ENCODE data around the gene TNFRSF11A. TPM values are rescaled to one million over a fixed set of nuclear protein-coding genes. Genes with fewer than 3 reads are reported as not detected.

TNFRSF11A gene
- polyA plus RNA-seq, 1 donor from 2014 or later: not detected

DNA sequence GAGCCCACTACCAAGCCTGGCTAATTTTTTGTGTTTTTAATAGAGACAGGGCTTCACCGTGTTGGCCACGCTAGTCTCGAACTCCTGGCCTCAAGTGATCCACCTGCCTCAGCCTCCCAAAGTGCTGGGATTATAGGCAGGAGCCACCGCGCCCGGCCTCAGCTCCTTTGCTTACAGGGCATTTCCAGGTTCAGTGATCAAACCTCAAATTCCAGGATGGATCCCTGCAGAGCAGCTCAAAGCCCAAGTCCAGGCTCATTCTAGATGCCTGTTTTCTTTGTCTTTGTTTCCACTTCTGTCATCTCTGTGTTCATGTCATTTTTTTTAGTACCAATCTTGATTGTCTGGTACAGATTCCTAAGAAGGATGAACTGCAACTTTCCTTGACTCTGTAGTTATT, 41.9 kb downstream of the TNFRSF11A start:
- Histone ChIP-seq H3K4me3 (ENCODE audit: low read length) (no peak overlapping the region), H4K20me1 (ENCODE audit: insufficient read depth) (no peaks in the 10 kb centered on the region), H3K27me3 (ENCODE audit: insufficient read depth, low read depth, low read length) (no peaks in the 10 kb centered on the region), H3K9me2 (ENCODE audit: insufficient read depth, low read length) (no peaks in the 10 kb centered on the region), H2AFZ (ENCODE audit: low read depth, low read length) (no peak overlapping the region), H3F3A (ENCODE audit: insufficient read depth, low read length, poor library complexity, severe bottlenecking) (no peaks in the 10 kb centered on the region), H3K9ac (ENCODE audit: low read length) (no peak overlapping the region), H3K79me2 (replicated peaks; ENCODE audit: insufficient read depth, low read length) (no peaks in the 10 kb centered on the region), H3K9me3 (ENCODE audit: low read length) (no peaks in the 10 kb centered on the region), H3K4me2 (ENCODE audit: low read length) (no peak overlapping the region), H3K27ac (ENCODE audit: low read length) (no peak overlapping the region), H3K36me3 (ENCODE audit: insufficient read depth, low read length) (no peaks in the 10 kb centered on the region)
- no peak for TF ChIP-seq MXI1 (conservative IDR thresholded peaks at IDR 0.05; ENCODE audit: poor library complexity, severe bottlenecking)
- TF ChIP-seq EZH2 (IDR thresholded peaks at IDR 0.05; ENCODE audit: borderline replicate concordance, insufficient read depth, low read length, poor library complexity, severe bottlenecking): no peak
- TF ChIP-seq POLR2AphosphoS5 (IDR thresholded peaks at IDR 0.05): no peak
- TF ChIP-seq, protein P1, sequence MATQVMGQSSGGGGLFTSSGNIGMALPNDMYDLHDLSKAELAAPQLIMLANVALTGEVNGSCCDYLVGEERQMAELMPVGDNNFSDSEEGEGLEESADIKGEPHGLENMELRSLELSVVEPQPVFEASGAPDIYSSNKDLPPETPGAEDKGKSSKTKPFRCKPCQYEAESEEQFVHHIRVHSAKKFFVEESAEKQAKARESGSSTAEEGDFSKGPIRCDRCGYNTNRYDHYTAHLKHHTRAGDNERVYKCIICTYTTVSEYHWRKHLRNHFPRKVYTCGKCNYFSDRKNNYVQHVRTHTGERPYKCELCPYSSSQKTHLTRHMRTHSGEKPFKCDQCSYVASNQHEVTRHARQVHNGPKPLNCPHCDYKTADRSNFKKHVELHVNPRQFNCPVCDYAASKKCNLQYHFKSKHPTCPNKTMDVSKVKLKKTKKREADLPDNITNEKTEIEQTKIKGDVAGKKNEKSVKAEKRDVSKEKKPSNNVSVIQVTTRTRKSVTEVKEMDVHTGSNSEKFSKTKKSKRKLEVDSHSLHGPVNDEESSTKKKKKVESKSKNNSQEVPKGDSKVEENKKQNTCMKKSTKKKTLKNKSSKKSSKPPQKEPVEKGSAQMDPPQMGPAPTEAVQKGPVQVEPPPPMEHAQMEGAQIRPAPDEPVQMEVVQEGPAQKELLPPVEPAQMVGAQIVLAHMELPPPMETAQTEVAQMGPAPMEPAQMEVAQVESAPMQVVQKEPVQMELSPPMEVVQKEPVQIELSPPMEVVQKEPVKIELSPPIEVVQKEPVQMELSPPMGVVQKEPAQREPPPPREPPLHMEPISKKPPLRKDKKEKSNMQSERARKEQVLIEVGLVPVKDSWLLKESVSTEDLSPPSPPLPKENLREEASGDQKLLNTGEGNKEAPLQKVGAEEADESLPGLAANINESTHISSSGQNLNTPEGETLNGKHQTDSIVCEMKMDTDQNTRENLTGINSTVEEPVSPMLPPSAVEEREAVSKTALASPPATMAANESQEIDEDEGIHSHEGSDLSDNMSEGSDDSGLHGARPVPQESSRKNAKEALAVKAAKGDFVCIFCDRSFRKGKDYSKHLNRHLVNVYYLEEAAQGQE (IDR thresholded peaks at IDR 0.05; ENCODE audit: borderline replicate concordance): no peak

DNA sequence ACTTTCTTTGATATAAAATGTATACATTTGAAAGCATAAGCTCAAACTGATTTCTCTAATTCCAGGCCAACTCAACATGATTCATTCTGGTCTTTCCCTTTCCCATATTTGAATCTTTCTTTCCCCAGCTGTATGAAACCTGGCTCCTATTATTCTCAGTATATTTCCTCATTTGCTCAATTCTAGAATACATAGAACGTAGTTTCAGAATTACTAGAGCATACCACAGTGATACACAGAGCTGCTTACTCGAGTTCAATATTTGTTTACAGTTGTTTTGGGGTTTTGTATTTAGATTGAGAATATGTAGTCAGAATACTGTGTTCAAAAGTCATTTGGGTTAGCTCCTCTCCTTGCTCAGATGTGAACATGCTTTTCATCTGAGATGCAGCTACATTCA, 43.0 kb downstream of the TNFRSF11A start:
- H3K27ac ChIP-seq (ENCODE audit: low read length): no peak overlapping the region
- no peaks in the 10 kb centered on the region for H3K79me2 ChIP-seq (replicated peaks; ENCODE audit: insufficient read depth, low read length)
- no peak overlapping the region for H3K4me2 ChIP-seq (ENCODE audit: low read length)
- H2AFZ ChIP-seq (ENCODE audit: low read depth, low read length): no peak overlapping the region
- H3K36me3 ChIP-seq (ENCODE audit: insufficient read depth, low read length): no peaks in the 10 kb centered on the region
- H3K9me3 ChIP-seq (ENCODE audit: low read length): no peaks in the 10 kb centered on the region
- H3K27me3 ChIP-seq (ENCODE audit: insufficient read depth, low read depth, low read length): no peaks in the 10 kb centered on the region
- no peak overlapping the region for H3K9ac ChIP-seq (ENCODE audit: low read length)
- no peaks in the 10 kb centered on the region for H3F3A ChIP-seq (ENCODE audit: insufficient read depth, low read length, poor library complexity, severe bottlenecking)
- H3K9me2 ChIP-seq (ENCODE audit: insufficient read depth, low read length): no peaks in the 10 kb centered on the region
- no peaks in the 10 kb centered on the region for H4K20me1 ChIP-seq (ENCODE audit: insufficient read depth)
- TF ChIP-seq EP300 (conservative IDR thresholded peaks at IDR 0.05; ENCODE audit: poor library complexity, severe bottlenecking) (no peak), POLR2AphosphoS5 (IDR thresholded peaks at IDR 0.05) (no peak), TAF1 (IDR thresholded peaks at IDR 0.05; ENCODE audit: low read depth) (no peak), SMC3 (conservative IDR thresholded peaks at IDR 0.05; ENCODE audit: poor library complexity) (no peak), MXI1 (conservative IDR thresholded peaks at IDR 0.05; ENCODE audit: poor library complexity, severe bottlenecking) (no peak), EZH2 (IDR thresholded peaks at IDR 0.05; ENCODE audit: borderline replicate concordance, insufficient read depth, low read length, poor library complexity, severe bottlenecking) (no peak), RAD21 (conservative IDR thresholded peaks at IDR 0.05) (no peak)
- TF ChIP-seq, protein P2, sequence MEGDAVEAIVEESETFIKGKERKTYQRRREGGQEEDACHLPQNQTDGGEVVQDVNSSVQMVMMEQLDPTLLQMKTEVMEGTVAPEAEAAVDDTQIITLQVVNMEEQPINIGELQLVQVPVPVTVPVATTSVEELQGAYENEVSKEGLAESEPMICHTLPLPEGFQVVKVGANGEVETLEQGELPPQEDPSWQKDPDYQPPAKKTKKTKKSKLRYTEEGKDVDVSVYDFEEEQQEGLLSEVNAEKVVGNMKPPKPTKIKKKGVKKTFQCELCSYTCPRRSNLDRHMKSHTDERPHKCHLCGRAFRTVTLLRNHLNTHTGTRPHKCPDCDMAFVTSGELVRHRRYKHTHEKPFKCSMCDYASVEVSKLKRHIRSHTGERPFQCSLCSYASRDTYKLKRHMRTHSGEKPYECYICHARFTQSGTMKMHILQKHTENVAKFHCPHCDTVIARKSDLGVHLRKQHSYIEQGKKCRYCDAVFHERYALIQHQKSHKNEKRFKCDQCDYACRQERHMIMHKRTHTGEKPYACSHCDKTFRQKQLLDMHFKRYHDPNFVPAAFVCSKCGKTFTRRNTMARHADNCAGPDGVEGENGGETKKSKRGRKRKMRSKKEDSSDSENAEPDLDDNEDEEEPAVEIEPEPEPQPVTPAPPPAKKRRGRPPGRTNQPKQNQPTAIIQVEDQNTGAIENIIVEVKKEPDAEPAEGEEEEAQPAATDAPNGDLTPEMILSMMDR (IDR thresholded peaks at IDR 0.05; ENCODE audit: poor library complexity, severe bottlenecking): no peak
- TF ChIP-seq, protein P1 (IDR thresholded peaks at IDR 0.05; ENCODE audit: borderline replicate concordance): no peak
- no peak overlapping the region for H3K4me3 ChIP-seq (ENCODE audit: low read length)

All from neural cell (in vitro differentiated cells).